Activated CD4-positive, CD25-positive, alpha-beta regulatory T cell treated with anti-CD3 and anti-CD28 coated beads, Interleukin-2, amount 50 U/mL, for 16 hours (primary cell): ENCODE data around the gene PSMB7.

Source experiments
- DNase-seq: peaks from one replicate; pipeline ENCODE4 v3.0.0-alpha.2; 2020; ENCODE audit warnings: low read depth, low spot score

The PSMB7 gene

GRCh38 chr9:124357721-124358361 is 57.4 kb downstream of the PSMB7 start:
- no peak for DNase-seq

DNA sequence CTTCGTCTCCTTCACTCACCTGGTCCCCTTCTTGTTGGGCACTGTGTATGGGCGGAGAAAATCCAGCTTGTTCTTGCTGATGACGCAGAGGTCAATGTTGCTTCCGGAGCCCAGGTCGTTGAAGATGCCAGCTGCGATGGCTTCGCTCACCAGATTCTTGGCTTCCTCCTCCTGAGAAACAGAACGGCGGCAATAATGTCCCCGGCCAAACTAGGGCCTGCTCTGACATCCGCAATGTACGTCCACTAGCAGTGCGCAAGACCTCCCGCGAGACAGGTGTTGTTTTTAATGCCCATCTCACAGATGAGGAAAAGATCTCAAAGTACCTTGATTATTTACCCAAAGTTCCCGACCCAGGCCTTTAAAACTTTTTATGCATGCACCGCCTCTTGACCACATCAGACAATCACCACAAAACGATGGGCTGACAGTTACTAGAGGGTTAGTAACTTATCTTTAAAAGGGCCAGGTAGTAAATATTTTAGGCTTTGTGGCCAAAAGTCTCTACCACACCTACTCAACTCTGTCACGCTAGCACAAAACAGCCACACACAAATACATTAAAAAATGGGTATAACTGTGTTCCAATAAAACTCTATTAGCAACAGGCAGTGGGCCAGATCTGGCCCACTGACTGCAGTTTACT is 58.4 kb downstream of the PSMB7 start:
- DNase-seq = no peak

GRCh38 chr9:124355941-124356744 is 59.1 kb downstream of the PSMB7 start:
- DNase-seq = no peak

GRCh38 chr9:124355039-124355940 is 60.0 kb downstream of the PSMB7 start:
- DNase-seq = no peak

DNA sequence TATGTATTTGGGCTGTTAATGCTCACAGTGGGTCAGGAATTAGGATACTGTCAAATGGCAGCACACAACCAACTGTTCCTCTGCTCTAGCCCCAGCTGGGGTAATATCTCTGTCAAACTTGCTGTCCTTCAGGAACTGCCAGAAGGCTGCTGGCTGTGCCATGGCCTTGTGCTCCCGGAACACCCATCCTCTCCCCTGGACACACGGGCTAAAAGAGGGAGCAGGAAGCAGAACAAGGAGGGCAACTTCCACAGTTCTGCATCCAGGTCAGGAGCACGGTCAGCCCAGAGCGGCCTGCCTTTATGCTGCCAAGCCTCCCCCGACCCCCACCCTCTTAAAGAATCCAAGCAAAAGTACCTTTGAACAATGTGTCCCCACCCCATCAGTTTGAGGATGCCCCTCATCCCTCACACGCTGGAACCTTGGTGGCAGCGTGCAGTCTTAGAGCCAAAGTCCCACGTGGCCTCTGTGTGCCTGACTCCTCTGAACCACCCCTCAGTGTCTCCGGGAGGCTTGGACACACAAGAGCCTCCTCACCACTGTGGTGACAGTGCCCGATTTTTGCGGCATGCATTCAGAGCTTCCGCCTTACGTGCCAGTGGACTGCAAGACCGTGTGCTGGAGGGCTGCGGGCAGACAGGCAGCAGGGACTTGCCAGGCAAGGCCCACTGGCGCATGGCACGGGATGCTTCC is 60.8 kb downstream of the PSMB7 start:
- DNase-seq = no peak

GRCh38 chr9:124353811-124354274 is 61.4 kb downstream of the PSMB7 start:
- DNase-seq = no peak

DNA sequence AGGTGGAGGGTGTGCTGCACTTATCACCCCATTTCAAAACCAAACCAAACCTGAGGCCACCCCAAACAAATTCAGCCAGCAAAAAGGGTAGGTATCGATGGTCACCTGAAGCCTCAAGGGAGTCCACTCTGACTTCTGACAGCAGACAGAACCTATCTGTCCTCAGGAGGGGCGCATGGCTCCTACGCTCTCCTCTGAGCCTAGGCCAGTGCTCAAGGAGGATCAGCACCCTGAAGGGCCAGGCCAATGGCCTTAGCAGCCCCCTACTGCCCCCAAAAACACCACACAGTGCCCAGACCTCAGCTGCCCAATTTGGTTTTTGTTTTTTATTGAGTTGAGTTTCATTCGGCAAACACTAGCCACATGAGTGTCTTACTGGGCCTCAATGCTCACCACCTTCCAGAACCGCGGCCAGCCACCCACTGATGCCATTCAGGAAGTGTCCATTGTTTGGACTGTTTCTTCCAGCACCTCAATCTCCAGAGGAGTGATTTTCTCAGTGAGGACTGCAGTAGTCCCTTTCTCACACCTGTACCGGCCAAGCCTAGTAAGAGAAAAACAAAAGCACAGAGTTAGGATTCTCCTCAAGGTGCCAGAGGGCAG is 62.0 kb downstream of the PSMB7 start:
- DNase-seq = no peak

GRCh38 chr9:124352616-124353015 is 62.6 kb downstream of the PSMB7 start:
- no peak for DNase-seq

DNA sequence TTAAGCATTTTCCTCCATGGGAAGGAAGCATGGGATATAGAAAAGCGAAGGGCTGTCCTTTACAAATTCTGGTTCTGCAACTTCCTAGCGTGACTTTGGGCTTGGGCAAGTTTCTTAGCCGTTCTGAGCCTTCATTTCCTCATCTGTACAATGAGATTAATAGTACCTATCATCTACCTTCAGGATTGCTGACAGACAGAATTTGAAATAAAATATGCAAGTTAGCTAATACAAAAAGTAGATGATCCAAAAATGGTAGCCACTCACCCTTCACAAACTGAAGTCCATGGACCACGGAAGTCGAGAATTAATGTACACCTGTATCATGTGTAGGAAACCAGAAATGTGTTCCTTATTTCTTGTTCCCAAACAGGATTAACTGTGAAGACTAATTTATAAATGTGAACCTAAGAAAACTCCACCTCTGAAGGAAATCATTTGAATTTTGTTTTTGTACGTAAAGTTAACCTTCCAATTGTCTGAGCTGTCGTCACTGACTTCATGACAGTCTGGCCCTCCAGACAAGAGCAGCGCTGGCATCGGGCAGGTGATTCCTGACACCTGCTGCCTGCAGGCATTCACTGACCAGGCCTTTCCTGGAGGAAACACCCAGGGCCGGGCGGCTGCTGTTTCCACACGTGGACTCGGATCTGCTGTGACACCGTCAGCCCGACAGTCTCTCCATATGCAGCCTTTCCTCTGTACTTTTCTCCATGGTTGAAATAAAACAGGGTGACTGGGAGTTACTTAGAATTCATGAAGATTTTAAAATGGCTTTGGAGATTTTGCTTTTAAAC is 63.4 kb downstream of the PSMB7 start:
- DNase-seq = no peak

DNA sequence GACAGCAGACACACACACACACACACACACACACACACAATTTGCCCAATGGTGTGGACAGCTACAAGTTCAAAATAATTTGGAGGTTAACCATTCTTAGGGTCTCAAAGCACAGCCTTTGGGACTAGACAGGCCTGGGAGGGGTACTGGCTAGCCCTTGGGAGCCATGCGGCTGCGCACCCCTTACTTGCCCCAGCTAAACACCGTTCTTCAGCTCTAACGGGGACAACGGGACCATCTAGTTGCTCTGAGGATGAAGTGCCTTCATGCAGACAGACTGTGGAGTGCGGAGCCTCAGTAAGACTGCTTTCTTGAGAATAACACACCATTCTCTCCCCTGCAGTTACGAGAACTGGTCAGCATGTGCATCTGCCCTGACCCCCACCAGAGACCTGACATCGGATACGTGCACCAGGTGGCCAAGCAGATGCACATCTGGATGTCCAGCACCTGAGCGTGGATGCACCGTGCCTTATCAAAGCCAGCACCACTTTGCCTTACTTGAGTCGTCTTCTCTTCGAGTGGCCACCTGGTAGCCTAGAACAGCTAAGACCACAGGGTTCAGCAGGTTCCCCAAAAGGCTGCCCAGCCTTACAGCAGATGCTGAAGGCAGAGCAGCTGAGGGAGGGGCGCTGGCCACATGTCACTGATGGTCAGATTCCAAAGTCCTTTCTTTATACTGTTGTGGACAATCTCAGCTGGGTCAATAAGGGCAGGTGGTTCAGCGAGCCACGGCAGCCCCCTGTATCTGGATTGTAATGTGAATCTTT is 64.6 kb downstream of the PSMB7 start:
- DNase-seq = no peak

- DNase-seq = no peak
These were observed 65.4 kb downstream of the PSMB7 start for GRCh38 chr9:124349675-124350493.

- no peak for DNase-seq
These were observed 66.0 kb downstream of the PSMB7 start for GRCh38 chr9:124349267-124349666.

DNA sequence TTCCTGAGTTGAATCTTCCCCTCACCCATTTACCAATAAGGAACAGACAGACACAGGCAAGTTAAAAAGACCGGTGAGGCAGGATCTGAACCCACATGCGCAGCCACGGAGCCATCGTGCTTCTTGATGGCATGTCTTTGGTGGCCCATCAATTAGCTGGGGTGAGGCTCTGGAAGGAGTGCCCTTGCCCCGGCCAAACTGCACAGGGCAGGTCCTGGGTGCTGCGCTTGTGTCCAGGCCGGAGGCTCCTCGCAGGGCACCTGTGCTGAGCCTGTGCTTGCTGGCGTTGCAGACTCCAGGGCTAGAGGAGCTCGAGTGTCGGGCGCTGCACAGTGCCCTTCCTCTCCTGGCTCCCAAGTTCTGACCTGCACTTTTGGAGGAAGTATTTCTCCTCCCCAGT is 66.4 kb downstream of the PSMB7 start:
- no peak for DNase-seq

GRCh38 chr9:124348363-124348762 is 66.9 kb downstream of the PSMB7 start:
- no peak for DNase-seq

DNA sequence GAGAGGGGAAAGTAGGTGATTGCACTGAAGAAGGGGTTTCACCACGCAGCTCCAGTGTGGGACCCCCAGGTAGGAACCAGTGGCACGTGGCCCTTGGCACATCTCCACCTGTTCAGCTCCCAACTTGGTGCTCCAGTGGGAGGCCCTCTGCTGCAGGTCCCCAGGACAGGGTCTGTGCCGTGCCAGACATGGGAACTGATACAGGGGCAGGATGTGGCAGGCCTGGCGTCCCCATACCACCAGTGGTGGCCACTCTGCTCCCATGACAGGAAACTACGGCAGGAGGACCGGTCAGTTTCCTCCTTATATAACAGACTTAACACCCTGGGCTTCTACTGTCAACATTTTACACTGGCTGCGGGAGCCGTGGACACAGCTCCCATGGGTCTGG is 67.3 kb downstream of the PSMB7 start:
- no peak for DNase-seq

DNA sequence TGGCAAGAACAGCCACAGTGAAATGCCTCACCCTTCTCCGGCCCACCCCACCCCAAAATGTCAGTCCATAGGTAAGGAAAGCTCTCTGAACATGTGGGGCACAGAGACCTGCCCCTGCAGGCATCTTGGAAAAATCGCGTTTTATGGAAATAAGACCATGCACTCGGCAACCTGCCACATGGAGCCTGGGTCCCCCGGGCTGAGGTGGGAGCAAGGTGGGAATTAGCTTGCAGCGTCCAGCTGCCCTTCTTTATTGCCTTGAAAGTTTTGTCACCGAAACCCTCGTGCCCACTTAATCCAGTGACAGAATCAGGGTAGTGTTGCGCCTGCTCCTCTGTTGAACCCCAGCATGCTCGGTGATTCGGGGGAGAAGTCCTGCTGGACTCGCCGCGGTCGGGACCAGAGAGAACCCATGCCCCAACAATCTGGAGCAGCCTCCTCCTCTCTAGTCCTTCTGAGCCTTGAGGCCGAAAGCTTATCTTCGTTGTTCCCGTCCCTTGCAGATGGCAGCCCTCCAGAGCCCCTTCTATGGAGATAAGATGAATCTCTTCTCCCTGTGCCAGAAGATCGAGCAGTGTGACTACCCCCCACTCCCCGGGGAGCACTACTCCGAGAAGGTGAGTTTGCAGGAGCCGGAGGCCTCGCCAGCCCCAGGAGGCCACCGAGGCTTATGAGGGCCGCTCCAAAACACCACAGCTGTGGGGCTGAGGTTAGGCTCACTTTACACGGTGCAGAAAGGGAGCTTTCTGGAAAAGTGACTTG is 67.9 kb downstream of the PSMB7 start:
- no peak for DNase-seq
